ENCODE results near the gene SSBP2. TPM values are rescaled to one million over a fixed set of nuclear protein-coding genes. Genes with fewer than 3 reads are reported as not detected.

SSBP2 gene
- total and polyA plus RNA-seq, 2 of the 8 experiments (the other 6 are each of a cell fraction or from before 2014, with no cell fraction given): 21.5 to 36.2 TPM

- no peak for TF ChIP-seq CTCF (IDR thresholded peaks at IDR 0.05; ENCODE audit: control extremely low read depth in 1 of 3, insufficient read depth in 1 of 3, low read depth in 1 of 3, low read length in 3 of 3)
- TF ChIP-seq CHD2 (IDR thresholded peaks at IDR 0.05; ENCODE audit: low read length): no peak
- no peak for TF ChIP-seq BACH1 (IDR thresholded peaks at IDR 0.05; ENCODE audit: low read length)
- TF ChIP-seq RNF2 (IDR thresholded peaks at IDR 0.05; ENCODE audit: borderline replicate concordance, low read depth, low read length, missing control alignments, poor library complexity, severe bottlenecking): no peak
Measured at GRCh38 chr5:81762853-81763252, 12.0 kb upstream of the SSBP2 start (continued).
